AG10803 (cell line): ENCODE data around the gene ACACA.
A peak's percentile ranks its signal among the peaks of the same experiment; 100 is the strongest.

Source experiments
- DNase-seq: peaks from one replicate; pipeline ENCODE4 v3.0.0; 2010; ENCODE audit warnings: low read depth
- H3K4me3 ChIP-seq: 2 replicates; pipeline ENCODE4 v1.5.1; 2011; ENCODE audit warnings: mild to moderate bottlenecking, low read length, control low read depth
- CTCF ChIP-seq: conservative IDR thresholded peaks from 2 replicates; pipeline ENCODE4 v1.5.1; 2011; ENCODE audit warnings: mild to moderate bottlenecking, low read length, control low read depth, inconsistent platforms

The ACACA gene

GRCh38 chr17:37111329-37111728 lies 295.3 kb downstream of the ACACA start:
- DNase-seq, result no peak
- no peak for TF ChIP-seq CTCF
- no peak overlapping the region for H3K4me3 ChIP-seq

DNA sequence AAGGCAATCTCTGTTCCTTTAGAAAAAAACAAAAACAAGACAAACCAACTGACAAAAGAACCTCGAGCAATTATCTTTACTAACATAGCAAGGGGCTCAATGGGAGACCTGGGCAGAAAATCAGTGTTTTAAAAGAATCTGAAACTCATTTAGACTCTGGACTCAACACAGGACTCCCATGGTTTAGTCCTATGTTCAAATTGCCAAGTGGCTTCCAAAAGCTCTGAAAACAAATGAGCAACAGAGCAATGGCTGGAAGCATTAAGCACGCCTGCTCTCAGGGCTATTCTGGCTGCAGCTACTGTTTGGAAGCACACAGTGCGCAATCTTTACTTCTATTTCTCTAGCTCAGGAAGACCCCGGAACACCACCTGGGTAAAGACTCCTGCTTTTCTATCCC lies 295.9 kb downstream of the ACACA start:
- H3K4me3 ChIP-seq, result no peak overlapping the region
- no peak for DNase-seq
- TF ChIP-seq CTCF, result no peak

DNA sequence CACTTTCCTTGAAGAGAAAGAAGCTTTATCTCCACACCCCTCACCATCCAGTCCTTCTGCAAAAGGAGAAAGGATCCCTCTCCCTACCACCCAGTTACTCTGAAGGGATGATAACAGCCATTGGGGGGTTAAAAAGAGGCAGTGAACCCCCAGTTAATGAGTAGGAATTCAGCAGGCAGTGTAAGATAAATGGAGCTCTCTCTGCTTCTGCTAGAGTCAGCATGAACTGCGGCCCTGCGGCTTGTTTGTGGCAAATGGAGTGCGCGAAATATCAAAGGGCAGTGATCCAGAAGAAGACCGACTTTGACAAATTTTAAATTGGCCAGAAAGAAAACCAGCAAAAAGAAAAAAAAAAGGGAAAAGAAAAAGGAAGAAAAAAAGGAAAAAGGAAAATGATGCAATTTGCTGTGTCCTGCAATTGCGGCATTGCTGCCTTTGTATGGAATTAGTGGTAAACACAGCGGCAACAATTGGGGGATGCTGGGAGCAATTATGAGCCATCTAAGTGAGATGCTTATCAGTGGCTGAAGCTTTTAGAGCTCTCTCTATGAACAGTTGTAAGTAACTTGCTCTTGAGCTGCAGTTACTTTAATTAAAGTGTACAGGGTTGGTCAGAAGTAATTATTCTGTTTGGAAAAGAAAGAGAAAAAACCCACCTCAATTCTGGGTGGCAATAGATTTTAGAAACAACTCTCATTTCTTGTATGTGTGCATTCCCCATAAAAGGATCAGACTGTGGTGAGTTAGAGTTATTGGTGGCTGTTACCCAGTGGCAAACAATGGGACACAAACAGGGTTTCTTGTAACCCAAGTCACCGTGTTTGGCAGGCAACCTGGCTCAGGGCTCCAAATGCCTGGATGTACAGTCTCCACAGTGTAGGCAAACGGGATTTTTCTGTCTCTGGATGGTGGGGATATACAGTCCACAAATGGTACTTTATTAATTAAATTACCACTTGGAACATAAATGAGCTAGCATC lies 296.6 kb downstream of the ACACA start:
- no peak for TF ChIP-seq CTCF
- no peak overlapping the region for H3K4me3 ChIP-seq
- DNase-seq, result no peak

DNA sequence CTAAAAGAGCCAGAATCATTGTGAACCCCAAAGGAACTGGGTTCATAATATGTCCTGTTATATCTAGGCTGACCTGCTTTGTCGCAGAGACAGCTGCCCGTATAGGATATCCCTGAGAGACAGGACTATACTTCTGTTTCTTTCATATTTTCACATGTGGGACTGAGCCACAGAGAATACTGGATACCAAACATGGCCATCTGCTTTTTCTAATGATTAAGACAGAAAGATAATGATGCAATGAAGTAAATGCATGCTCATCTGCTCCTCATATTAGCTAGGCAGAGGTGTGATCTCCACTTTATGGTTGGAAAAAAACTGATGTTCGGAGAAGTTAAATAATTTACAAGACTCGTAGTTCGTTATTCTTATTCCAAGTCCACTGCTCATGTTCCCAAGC lies 297.5 kb downstream of the ACACA start:
- DNase-seq, result no peak
- TF ChIP-seq CTCF, result no peak
- H3K4me3 ChIP-seq, result no peak overlapping the region

- no peak for TF ChIP-seq CTCF
- peak; percentile 40 for DNase-seq
- no peak overlapping the region for H3K4me3 ChIP-seq
Measured at GRCh38 chr17:37107406-37108083, 299.1 kb downstream of the ACACA start.

GRCh38 chr17:37106049-37106448 lies 300.6 kb downstream of the ACACA start:
- TF ChIP-seq CTCF, result no peak
- no peak overlapping the region for H3K4me3 ChIP-seq
- DNase-seq, result no peak

GRCh38 chr17:37103231-37103630 lies 303.4 kb downstream of the ACACA start:
- no peak for TF ChIP-seq CTCF
- H3K4me3 ChIP-seq, result no peak overlapping the region
- no peak for DNase-seq
